Keratinocyte (primary cell): ENCODE data around the gene MUL1. TPM values are rescaled to one million over a fixed set of nuclear protein-coding genes. Genes with fewer than 3 reads are reported as not detected.

Experiments used
- DNase-seq: peaks from one replicate; pipeline ENCODE4 v3.0.0-alpha.2; 2011; ENCODE audit warnings: low read depth, missing footprints, low spot score
- FAIRE-seq: peaks from 2 replicates; lab custom pipeline; 2011; peaks lifted over from hg19 to GRCh38; lab: Jason Lieb, UNC
- H2AFZ ChIP-seq: 2 replicates; pipeline ENCODE4 v1.6.0; 2012; ENCODE audit warnings: low read length, control low read depth, inconsistent platforms; ENCODE audit not compliant: control insufficient read depth
- H3K27ac ChIP-seq: 2 replicates; pipeline ENCODE4 v1.5.1; 2011; ENCODE audit warnings: low read length; ENCODE audit not compliant: control insufficient read depth, insufficient read depth
- H3K27me3 ChIP-seq: 3 replicates; pipeline ENCODE4 v1.6.0; 2011; ENCODE audit warnings: low read length; ENCODE audit not compliant: control insufficient read depth, insufficient read depth; ENCODE audit errors: extremely low read depth
- H3K36me3 ChIP-seq, 2 experiments: 2 replicates in 1 of 2; 3 replicates in 1 of 2; pipeline ENCODE4 v1.5.1; 2011; ENCODE audit warnings: low read length in 2 of 2, mild to moderate bottlenecking in 1 of 2; ENCODE audit not compliant: control insufficient read depth in 2 of 2, insufficient read depth in 2 of 2; ENCODE audit errors: extremely low read depth in 1 of 2
- H3K4me1 ChIP-seq: 3 replicates; pipeline ENCODE4 v1.5.1; 2011; ENCODE audit warnings: low read length; ENCODE audit not compliant: control insufficient read depth, insufficient read depth; ENCODE audit errors: extremely low read depth
- H3K4me2 ChIP-seq: 3 replicates; pipeline ENCODE4 v1.6.0; 2011; ENCODE audit warnings: low read depth, low read length; ENCODE audit not compliant: control insufficient read depth, insufficient read depth; ENCODE audit errors: extremely low read depth
- H3K4me3 ChIP-seq, 3 experiments: fragments of 200-600 bp in 1 of 3; sonication (generic) in 1 of 3; 2 replicates in 2 of 3; 3 replicates in 1 of 3; pipeline ENCODE4 v1.5.1; 2011 to 2016; ENCODE audit warnings: low read length in 3 of 3, mild to moderate bottlenecking in 3 of 3, control low read depth in 2 of 3, inconsistent platforms in 1 of 3, low read depth in 1 of 3, mixed read lengths in 1 of 3, mixed run types in 1 of 3, moderate library complexity in 1 of 3; ENCODE audit not compliant: control insufficient read depth in 2 of 3, insufficient read depth in 2 of 3; ENCODE audit errors: extremely low read depth in 1 of 3
- H3K79me2 ChIP-seq: 2 replicates; pipeline ENCODE4 v1.6.0; 2012; ENCODE audit warnings: low read length; ENCODE audit not compliant: control insufficient read depth, insufficient read depth
- H3K9ac ChIP-seq: 3 replicates; pipeline ENCODE4 v1.6.0; 2011; ENCODE audit warnings: low read length; ENCODE audit not compliant: control insufficient read depth, insufficient read depth; ENCODE audit errors: extremely low read depth
- H3K9me1 ChIP-seq: 3 replicates; pipeline ENCODE4 v1.6.0; 2011; ENCODE audit warnings: low read length; ENCODE audit not compliant: control insufficient read depth, insufficient read depth; ENCODE audit errors: extremely low read depth
- H3K9me3 ChIP-seq: 2 replicates; pipeline ENCODE4 v1.5.1; 2012; ENCODE audit warnings: low read depth, low read length; ENCODE audit not compliant: control insufficient read depth
- H4K20me1 ChIP-seq: 3 replicates; pipeline ENCODE4 v1.6.0; 2011; ENCODE audit warnings: low read length; ENCODE audit not compliant: control insufficient read depth, insufficient read depth; ENCODE audit errors: extremely low read depth
- EZH2 ChIP-seq: IDR thresholded peaks from one replicate; pipeline ENCODE4 v1.6.1; 2012; ENCODE audit warnings: inconsistent platforms, mild to moderate bottlenecking, low read length, moderate library complexity
- dilution Hi-C: fragments of 300-500 bp; cut with MboI; formaldehyde crosslinking; loops from one replicate; pipeline ENCODE4 v1.7.0; 2020; ENCODE audit warnings: low sequenced_read_pairs; ENCODE audit not compliant: extremely low pct_ligation_motif_present
- polyA plus RNA-seq, 5 experiments: library from polyadenylated mRNA; depleted of rRNA in 3 of 5; stranded (reverse) in 3 of 5; stranded (forward) in 1 of 5; unstranded in 1 of 5; fragments of >200 nt; gene quantifications; 1 replicate in 1 of 5; 2 replicates in 3 of 5; 3 replicates in 1 of 5; pipeline versions ENCODE4 v1.2.1 to v1.2.3, GENCODE V29; 2011 to 2012; ENCODE audit warnings: missing spikeins in 2 of 5, low read depth in 1 of 5, low replicate concordance in 1 of 5
- TF ChIP-seq, protein P1 (sequence below), 3 experiments: IDR thresholded peaks in 1 of 3; conservative IDR thresholded peaks in 1 of 3; optimal IDR thresholded peaks in 1 of 3; 2 replicates in 2 of 3; 3 replicates in 1 of 3; pipeline versions ENCODE3 to v1.5.1; 2011; ENCODE audit warnings: low read length in 3 of 3, mild to moderate bottlenecking in 3 of 3, moderate library complexity in 2 of 3, control low read depth in 1 of 3, inconsistent platforms in 1 of 3; ENCODE audit not compliant: insufficient read depth in 2 of 3; ENCODE audit errors: extremely low read depth in 1 of 3

The MUL1 gene
- polyA plus RNA-seq, 1 donor (not counting 4 experiments of a cell fraction or from before 2014, with no cell fraction given) = 28.2 TPM

- Histone ChIP-seq H3K4me3 (no peak overlapping the region), H3K9ac (no peak overlapping the region), H3K27me3 (no peaks in the 10 kb centered on the region), H3K9me1 (no peaks in the 10 kb centered on the region), H3K4me1 (peaks cover 13% of the 10 kb centered on the region), H3K79me2 (peaks cover 24% of the 10 kb centered on the region), H3K27ac (no peak overlapping the region), H3K9me3 (no peaks in the 10 kb centered on the region), H3K4me2 (peak overlapping the region; percentile 73), H4K20me1 (peaks cover 14% of the 10 kb centered on the region), H3K36me3 (no peaks in the 10 kb centered on the region), H2AFZ (no peak overlapping the region)
- no peak for DNase-seq
- FAIRE-seq = no peak
- TF ChIP-seq EZH2 = no peak
- TF ChIP-seq, protein P1, sequence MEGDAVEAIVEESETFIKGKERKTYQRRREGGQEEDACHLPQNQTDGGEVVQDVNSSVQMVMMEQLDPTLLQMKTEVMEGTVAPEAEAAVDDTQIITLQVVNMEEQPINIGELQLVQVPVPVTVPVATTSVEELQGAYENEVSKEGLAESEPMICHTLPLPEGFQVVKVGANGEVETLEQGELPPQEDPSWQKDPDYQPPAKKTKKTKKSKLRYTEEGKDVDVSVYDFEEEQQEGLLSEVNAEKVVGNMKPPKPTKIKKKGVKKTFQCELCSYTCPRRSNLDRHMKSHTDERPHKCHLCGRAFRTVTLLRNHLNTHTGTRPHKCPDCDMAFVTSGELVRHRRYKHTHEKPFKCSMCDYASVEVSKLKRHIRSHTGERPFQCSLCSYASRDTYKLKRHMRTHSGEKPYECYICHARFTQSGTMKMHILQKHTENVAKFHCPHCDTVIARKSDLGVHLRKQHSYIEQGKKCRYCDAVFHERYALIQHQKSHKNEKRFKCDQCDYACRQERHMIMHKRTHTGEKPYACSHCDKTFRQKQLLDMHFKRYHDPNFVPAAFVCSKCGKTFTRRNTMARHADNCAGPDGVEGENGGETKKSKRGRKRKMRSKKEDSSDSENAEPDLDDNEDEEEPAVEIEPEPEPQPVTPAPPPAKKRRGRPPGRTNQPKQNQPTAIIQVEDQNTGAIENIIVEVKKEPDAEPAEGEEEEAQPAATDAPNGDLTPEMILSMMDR (optimal IDR thresholded peaks at IDR 0.05 in 1 of 3, IDR thresholded peaks at IDR 0.05 in 1 of 3, conservative IDR thresholded peaks at IDR 0.05 in 1 of 3; ENCODE audit: extremely low read depth in 1 of 3, insufficient read depth in 2 of 3, low read length in 3 of 3) = no peak
- dilution Hi-C loops = no loop called here
Measured at GRCh38 chr1:20487236-20487590, 20.7 kb downstream of the MUL1 start.

GRCh38 chr1:20486457-20487235 lies 21.3 kb downstream of the MUL1 start:
- Histone ChIP-seq H3K9ac (peak overlapping the region; percentile 94), H3K9me1 (no peaks in the 10 kb centered on the region), H3K9me3 (no peaks in the 10 kb centered on the region), H3K4me2 (peak overlapping the region; percentile 73), H3K79me2 (peaks cover 24% of the 10 kb centered on the region), H2AFZ (peak overlapping the region; percentile 48), H3K4me1 (peaks cover 19% of the 10 kb centered on the region), H3K4me3 (peak overlapping the region; percentile 78 to 85 (median 85)), H3K36me3 (no peaks in the 10 kb centered on the region), H3K27me3 (no peaks in the 10 kb centered on the region), H3K27ac (peak overlapping the region; percentile 49), H4K20me1 (peaks cover 14% of the 10 kb centered on the region)
- no peak for DNase-seq
- no peak for FAIRE-seq
- dilution Hi-C loops = no loop called here
- TF ChIP-seq, protein P1 (optimal IDR thresholded peaks at IDR 0.05 in 1 of 3, IDR thresholded peaks at IDR 0.05 in 1 of 3, conservative IDR thresholded peaks at IDR 0.05 in 1 of 3; ENCODE audit: extremely low read depth in 1 of 3, insufficient read depth in 2 of 3, low read length in 3 of 3) = no peak
- TF ChIP-seq EZH2 = no peak
